ENCODE results near the gene TENM4.

TENM4 gene

GRCh38 chr11:79066456-79067351 is 374.1 kb downstream of the TENM4 start:
- peak in 1 of 56 donors; percentile 7 for DNase-seq

- peak in 11 of 56 donors; percentile 11 to 60 (median 20) for DNase-seq
Observed at GRCh38 chr11:79062814-79063762, 377.7 kb downstream of the TENM4 start.

- DNase-seq: no peak
Observed at GRCh38 chr11:79060081-79060953, 380.5 kb downstream of the TENM4 start.

DNA sequence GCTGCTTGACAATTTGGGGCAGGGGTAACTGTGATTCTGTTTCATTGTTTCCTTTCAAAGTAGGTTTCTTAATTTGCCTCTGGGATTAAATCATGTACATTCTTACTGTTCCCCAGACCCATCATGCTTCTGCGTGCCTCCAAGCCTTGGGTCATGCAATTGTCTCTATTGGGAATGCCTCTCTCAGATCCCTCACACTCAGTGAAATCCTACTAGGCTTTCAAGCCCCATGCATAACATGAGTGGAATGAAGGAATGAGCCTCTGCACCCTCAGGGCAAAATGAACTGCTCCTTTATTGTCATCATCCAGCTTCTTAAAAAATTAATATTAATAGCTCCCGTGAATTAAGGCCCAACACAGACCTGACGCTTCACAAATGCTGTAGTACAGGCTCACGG is 381.7 kb downstream of the TENM4 start:
- DNase-seq: no peak

- no peak for DNase-seq
Observed at GRCh38 chr11:79055856-79056631, 384.8 kb downstream of the TENM4 start.

GRCh38 chr11:79054636-79055035 is 386.2 kb downstream of the TENM4 start:
- no peak for DNase-seq

- DNase-seq: peak in 12 of 56 donors; percentile 3 to 52 (median 10)
Observed at GRCh38 chr11:79052544-79052943, 388.3 kb downstream of the TENM4 start.

- no peak for DNase-seq
Observed at GRCh38 chr11:79050786-79051185, 390.0 kb downstream of the TENM4 start.

- no peak for DNase-seq
Observed at GRCh38 chr11:79049741-79050179, 391.1 kb downstream of the TENM4 start.

- no peak for DNase-seq
Observed at GRCh38 chr11:79047980-79048379, 392.9 kb downstream of the TENM4 start.

- no peak for DNase-seq
Observed at GRCh38 chr11:79047321-79047720, 393.5 kb downstream of the TENM4 start.

- DNase-seq: peak in 5 of 56 donors; percentile 13 to 32 (median 25)
Observed at GRCh38 chr11:79046366-79046765, 394.5 kb downstream of the TENM4 start.

DNA sequence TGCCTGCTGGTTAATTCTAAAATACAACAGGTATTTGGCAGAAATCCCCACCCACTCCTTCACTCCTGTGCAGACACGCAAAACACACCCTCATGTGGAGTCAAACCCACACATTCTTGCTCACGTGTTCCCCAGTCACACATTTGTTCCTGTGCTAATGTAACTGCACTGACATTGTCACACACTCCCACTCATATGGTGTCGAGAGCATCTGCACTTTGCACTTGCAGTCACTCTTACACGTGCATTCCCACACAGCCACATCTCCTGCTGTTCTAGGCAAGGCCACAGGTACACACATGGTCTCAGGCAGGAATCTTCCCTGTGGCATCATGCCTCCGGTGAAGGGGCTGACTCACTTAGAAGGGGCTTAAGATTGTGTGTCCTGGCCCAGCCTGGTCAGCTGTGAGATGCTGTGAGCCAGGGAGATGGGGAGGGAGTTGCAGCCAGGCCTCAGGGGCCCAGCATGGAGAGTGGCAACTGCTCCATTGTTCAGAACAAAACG is 395.0 kb downstream of the TENM4 start:
- peak in 40 of 56 donors; percentile 8 to 90 (median 62) for DNase-seq

DNA sequence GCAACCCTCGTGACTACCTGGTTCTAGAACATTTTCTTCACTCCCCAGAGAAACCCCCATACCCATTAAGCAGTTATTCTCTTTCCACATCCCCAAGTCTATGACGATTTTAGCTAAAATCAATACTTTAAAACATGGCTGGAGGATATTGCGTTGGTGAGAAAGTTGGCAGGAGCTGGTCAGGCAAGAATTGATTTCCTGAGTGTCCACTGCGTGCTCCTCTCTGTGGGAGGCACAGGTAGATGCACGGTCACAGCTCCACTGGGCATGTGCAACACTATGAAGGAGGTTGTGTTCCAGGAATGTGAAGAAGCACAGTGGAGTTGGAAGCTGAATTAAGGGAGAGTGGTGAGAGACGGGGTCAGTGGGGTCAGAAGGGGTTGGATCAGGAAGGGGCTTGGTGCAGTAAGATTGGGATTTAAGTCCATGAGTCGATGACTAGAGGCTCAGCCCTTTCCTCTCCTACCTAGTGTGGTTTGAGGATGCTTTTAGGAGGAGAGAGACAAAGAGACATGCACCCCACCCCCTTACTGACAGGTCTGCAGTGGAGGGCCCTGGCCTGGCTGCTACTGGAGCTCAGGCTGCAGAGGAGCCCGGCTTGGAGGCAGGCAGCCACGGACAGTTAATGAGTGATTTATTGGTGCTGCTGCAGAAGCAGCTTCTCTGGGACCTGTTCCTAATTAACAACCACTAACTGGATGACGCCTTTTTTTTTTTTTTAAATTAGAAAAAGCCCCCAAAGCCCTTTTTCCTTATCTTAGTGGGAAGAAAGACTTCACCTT is 395.6 kb downstream of the TENM4 start:
- no peak for DNase-seq

GRCh38 chr11:79044201-79044600 is 396.6 kb downstream of the TENM4 start:
- no peak for DNase-seq

DNA sequence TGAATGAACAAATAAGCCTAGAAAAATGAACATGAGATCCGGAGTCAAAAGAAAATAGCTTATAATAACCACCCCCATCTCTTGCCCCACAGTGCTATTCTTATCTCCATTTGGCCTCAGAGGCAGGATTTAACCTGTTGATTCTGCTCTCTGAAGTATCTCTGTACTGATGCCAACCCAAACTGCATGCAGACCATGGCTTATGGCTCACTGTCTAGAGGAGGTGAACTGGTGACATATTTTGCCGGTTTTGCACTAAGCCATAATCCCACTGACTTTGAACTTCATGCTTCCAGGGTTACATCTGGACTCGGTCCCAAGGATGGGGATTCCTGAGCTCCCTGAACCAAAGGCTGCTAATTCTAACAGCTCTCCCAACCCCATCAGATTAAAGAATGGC is 397.1 kb downstream of the TENM4 start:
- DNase-seq: no peak

GRCh38 chr11:79042824-79043223 is 398.0 kb downstream of the TENM4 start:
- no peak for DNase-seq

DNA sequence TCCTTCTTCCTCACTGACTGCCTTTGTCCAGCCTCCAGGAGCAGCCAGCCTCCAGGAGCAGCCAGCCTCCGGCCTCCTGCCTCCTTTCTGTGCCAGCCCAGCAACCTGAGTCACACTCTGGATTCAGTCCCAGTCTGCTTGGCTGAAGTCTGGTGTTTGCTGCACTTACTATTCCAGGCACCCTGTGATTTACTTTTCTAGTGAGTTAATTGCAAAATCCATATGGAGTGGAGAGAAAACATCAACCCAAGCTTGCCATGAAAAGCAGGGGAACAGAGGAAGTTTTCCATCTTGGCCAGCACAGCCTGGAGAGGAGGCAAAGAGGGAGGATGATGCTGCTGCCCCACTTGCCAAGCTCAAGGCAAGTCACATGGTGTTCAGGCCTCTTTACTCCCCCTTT is 400.5 kb downstream of the TENM4 start:
- DNase-seq: no peak

GRCh38 chr11:79039122-79039521 is 401.7 kb downstream of the TENM4 start:
- peak in 2 of 56 donors; percentile 14 for DNase-seq

Measured in nucleus accumbens (tissue), 56 donors.